Astrocyte of the cerebellum (primary cell): ENCODE results near the gene NRAP.

Source experiments
- DNase-seq: peaks from one replicate; pipeline ENCODE4 v3.0.0-alpha.2; 2011; ENCODE audit warnings: low read depth
- H3K4me3 ChIP-seq: 2 replicates; pipeline ENCODE4 v1.5.1; 2011; ENCODE audit warnings: mild to moderate bottlenecking, low read depth, low read length, moderate library complexity
- in situ Hi-C: cut with HindIII; loops from 2 replicates; pipeline ENCODE4 v1.10.0; 2017; ENCODE audit warnings: low sequenced_read_pairs
- TF ChIP-seq, protein P1 (sequence below): IDR thresholded peaks from 2 replicates; pipeline ENCODE4 v1.5.1; 2012; ENCODE audit warnings: low read length, low read depth, moderate library complexity, mild to moderate bottlenecking; ENCODE audit errors: missing control alignments

The NRAP gene

DNA sequence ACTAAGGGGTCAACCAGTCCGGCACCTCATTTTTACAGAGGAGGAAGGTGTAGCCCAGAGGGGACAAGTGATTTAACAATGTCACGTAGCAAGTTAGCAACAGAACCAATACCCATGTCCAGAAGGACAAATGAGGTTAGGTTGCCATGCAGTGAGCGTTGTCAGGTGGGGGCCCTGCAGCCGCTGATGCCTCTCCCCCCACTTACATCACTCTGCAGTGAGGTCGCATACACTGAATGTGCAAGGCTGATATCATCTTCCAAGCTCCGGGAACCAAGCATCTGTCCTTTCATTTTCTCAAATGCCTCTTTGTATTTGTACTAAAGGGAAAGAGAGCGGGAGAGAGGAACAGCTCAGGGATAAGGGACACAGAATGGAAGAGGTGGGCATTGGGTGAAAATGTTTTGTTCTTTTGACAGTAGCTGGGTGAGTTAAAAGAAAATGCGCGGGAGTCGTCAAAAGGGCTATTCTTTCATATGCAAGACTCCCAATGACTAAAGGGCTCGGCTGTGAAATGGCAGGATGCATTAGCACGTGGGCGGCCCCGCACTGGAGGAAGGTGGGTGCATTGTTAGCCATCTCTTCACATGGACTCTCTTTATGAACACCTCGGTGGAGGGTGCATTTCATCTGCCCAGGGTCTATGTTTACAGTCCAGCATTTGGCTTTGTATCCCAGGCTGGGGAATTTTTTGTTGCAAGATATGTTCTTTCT is 49.7 kb downstream of the NRAP start:
- TF ChIP-seq, protein P1, sequence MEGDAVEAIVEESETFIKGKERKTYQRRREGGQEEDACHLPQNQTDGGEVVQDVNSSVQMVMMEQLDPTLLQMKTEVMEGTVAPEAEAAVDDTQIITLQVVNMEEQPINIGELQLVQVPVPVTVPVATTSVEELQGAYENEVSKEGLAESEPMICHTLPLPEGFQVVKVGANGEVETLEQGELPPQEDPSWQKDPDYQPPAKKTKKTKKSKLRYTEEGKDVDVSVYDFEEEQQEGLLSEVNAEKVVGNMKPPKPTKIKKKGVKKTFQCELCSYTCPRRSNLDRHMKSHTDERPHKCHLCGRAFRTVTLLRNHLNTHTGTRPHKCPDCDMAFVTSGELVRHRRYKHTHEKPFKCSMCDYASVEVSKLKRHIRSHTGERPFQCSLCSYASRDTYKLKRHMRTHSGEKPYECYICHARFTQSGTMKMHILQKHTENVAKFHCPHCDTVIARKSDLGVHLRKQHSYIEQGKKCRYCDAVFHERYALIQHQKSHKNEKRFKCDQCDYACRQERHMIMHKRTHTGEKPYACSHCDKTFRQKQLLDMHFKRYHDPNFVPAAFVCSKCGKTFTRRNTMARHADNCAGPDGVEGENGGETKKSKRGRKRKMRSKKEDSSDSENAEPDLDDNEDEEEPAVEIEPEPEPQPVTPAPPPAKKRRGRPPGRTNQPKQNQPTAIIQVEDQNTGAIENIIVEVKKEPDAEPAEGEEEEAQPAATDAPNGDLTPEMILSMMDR: no peak
- DNase-seq: no peak
- in situ Hi-C loops: no loop called here
- no peak overlapping the region for H3K4me3 ChIP-seq

DNA sequence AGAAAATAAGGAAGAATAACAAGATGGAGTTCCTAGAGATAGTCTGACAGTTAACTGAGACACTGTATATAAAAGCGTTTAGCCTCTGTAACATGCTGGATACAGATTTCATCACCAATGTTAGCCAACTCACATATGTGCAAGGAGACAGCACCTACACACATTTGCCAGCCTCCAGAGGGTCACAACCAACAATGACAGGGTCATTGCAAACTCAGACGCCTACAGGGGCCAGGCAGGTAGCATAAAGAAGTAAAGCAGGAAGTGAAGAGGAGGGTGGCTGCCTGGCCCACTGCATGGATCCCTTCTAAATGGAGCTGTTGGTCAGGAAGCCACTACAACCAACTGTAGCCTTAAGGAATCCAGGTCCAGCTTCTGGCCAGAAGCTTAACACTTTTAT is 50.4 kb downstream of the NRAP start:
- H3K4me3 ChIP-seq: no peak overlapping the region
- TF ChIP-seq, protein P1: no peak
- no peak for DNase-seq
- in situ Hi-C loops: no loop called here

DNA sequence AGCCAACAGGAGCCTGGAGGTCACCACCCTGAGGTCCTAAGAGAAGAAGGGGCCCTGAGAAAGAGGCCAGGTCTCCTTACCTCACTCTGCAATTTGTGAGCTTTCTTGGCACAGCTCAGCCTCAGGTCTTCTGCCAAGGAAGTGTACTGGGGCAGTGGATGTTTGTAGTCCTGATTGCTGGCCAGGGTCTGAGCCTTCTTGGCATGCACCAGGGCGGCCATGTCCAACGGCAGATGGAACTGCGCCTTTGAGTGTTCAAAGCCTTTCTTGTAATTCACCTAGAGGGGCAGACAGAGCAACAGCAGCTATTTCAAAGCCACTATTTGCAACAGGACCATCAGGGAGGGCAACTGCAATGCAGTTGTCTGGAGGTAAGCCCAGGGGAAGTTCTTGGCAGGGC is 51.7 kb downstream of the NRAP start:
- TF ChIP-seq, protein P1: no peak
- DNase-seq: no peak
- in situ Hi-C loops: no loop called here
- no peak overlapping the region for H3K4me3 ChIP-seq

DNA sequence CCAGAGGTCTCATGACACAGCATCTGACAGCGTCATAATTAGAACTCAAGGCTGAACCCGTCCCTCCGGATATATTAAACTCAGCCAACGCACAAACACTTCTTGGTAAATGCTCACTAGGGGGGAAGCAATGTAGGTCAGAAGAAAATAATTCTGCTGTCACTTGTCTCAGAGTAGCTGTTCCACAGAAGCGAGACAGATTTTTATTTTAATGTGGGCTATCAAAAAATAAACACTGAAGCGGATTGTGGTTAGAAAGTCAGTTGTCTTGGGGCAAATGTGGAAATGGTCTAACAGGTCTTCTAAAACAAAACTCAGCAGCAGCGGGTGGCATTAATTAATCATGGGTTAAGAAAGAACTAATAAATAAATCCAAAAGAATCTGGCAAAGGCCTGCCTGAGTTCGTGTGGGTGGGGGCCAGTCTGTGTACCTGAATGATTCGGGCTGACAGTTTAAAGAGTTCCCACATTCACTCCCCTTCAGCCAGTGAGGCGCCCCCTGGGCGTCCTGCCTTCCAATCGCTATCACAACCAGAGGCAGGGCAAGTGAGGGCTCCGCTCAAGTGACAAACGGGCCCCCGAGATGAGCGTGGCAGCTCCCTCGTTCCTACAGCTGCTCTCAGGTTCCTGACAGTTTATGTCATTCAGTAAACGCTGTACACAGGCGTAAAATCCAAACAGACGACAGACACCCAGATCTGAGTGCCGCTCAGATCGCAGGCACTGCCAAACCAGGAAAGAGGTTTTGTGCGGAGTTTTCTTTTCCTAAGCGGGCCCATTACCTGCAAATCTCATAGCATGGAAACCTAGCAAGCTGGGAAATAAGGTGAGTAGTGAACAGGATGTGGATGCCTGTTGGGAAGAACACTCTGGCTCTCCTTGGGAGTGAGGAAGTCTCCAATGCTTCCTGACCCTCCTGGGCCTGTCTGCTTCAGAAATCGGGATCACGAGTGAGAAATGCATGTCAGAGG is 52.9 kb downstream of the NRAP start:
- H3K4me3 ChIP-seq: no peak overlapping the region
- in situ Hi-C loops: no loop called here
- DNase-seq: peak; percentile 22
- TF ChIP-seq, protein P1: peak; percentile 19

DNA sequence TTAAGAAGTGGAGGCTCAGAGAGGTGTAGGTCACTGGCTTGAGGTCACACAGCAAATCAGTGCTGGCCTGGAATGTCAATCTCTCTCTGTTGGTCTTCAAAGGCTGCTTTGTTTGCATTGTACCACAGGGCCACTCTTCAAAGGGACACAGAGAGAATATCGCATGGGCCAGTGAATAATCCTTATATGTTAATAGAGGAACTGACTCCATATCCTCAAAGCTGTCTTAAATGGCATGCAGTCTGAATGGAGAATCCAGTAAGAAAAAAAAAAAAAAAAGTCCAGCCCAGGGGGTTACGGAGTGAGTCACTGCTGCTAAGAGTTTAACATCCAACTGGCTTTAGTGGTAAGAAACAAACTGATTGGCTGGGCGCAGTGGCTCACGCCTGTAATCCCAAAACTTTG is 54.1 kb downstream of the NRAP start:
- DNase-seq: no peak
- in situ Hi-C loops: no loop called here
- H3K4me3 ChIP-seq: no peak overlapping the region
- TF ChIP-seq, protein P1: no peak

DNA sequence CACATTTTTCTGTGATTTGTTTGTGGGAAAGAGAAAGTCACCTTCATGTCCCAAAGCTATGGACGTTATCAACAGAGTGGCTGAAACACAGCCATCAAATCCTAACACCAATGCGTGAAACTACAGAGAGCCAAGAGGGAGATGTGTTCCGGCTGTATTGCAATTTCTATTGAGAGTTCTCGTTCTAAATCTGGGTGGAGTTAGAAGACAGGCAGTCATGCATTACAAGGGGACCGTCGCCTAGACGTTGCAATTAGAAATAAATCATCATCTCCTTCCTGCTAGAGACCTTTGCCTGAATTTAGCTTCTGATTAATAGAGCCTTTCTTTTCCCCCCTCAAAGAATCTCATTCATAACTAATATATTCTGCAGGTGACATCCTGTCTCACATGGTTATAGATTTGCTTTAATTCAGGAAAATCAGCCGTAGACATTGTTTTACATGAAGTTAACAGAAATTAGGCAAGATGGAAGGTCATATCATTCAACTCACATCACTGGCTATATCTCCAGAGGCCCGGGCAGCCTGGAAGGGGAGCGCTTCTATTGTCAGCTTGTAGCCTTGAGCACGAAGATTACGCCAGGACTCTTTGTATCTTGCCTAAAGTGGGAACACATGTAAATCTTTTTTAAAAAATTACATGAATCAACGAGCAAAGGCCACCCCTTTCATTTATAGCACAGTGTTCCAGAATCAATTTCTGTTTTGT is 58.4 kb downstream of the NRAP start:
- DNase-seq: no peak
- no peak overlapping the region for H3K4me3 ChIP-seq
- TF ChIP-seq, protein P1: no peak
- in situ Hi-C loops: no loop called here
